HUES64 (cell line): ENCODE data around the gene DPH7.
A peak's percentile ranks its signal among the peaks of the same experiment; 100 is the strongest.
"Not testable (repeated sequence)": the region's sequence is repeated elsewhere in the genome, so short reads cannot be mapped to it uniquely, and the experiment has no call there.

Source experiments
- H3K27ac ChIP-seq: 2 replicates; pipeline ENCODE4 v1.7.0; 2013; ENCODE audit warnings: low read depth, low read length, inconsistent platforms
- H3K27me3 ChIP-seq: 2 replicates; pipeline ENCODE4 v1.6.1; 2013; ENCODE audit warnings: mild to moderate bottlenecking, low read length; ENCODE audit not compliant: insufficient read depth
- H3K36me3 ChIP-seq: 2 replicates; pipeline ENCODE4 v1.6.1; 2013; ENCODE audit warnings: mild to moderate bottlenecking, low read length; ENCODE audit not compliant: insufficient read depth
- H3K4me1 ChIP-seq: 2 replicates; pipeline ENCODE4 v1.6.1; 2013; ENCODE audit warnings: mild to moderate bottlenecking, low read length, moderate library complexity; ENCODE audit not compliant: insufficient read depth
- H3K4me3 ChIP-seq: 2 replicates; pipeline ENCODE4 v1.5.1; 2013; ENCODE audit warnings: mild to moderate bottlenecking, low read length, moderate library complexity
- H3K9ac ChIP-seq: 2 replicates; pipeline ENCODE4 v1.6.1; 2013; ENCODE audit warnings: mild to moderate bottlenecking, low read depth, low read length
- H3K9me3 ChIP-seq: 2 replicates; pipeline ENCODE4 v1.6.1; 2013; ENCODE audit warnings: low read depth, low read length; ENCODE audit not compliant: insufficient read depth
- WGBS: fragments of 150-250, 120-280 bp; methylation state at CpG from one replicate; pipeline ENCODE4 v1.1.7; 2013; ENCODE audit warnings: missing lambda C conversion rate; 5-methylcytosine and 5-hydroxymethylcytosine counted together

DPH7 gene

DNA sequence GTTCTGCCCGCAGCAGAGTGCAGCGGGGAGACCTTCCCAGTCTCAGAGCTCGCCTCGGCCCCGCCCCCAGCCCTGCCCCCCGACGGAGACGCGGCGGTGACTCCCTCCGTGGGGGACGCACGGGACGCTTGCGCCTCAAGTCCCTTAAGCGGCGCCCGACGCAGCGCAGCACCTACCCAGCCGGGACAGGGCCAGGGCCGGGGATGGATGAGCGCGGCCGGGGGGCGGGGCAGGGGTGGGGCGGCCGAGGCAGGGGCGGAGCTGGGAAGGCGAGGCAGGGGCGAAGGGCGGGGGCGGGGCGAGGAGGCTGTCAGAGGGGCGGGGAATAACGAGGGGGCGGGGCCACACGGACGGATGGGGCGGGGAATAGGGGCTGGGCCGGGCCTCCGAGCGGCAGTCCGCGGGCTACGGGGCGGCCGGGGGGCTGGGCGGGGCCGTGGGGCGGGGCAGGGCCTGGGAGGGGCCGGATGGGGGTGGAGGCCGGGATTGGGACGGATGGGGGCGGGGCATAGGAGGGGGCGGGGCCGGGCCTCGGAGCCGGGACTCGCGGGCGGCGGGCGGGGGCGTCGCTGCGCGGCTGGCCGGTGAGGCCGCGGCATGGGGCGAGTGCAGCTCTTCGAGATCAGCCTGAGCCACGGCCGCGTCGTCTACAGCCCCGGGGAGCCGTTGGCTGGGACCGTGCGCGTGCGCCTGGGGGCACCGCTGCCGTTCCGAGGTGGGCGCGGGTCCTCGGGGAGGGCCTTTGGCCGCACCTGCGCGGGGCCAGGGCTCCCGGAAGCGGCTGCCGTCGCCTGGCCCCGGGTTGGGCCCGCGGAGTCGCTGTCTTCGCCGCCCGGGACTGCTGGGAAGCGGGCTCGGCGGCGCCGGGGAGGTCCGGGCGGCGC, 26.6 kb upstream of the DPH7 start, which contains the start of gene ARRDC1:
Gene ARRDC1 (plus strand): TSS at position 566 of the 884 bp plus-strand sequence. CDS start 32 bp downstream, at position 598.
- Histone ChIP-seq H3K27ac (peak within 1 kb of the TSS; percentile 78; the same call in 1 of the 2 replicates), H3K36me3 (no peaks in the 10 kb centered on the region), H3K9ac (peak within 1 kb of the TSS; percentile 77), H3K27me3 (peaks cover 17% of the 10 kb centered on the region), H3K4me1 (no peaks in the 10 kb centered on the region), H3K4me3 (peak within 1 kb of the TSS; percentile 82), H3K9me3 (no peaks in the 10 kb centered on the region)
- under 1% methylated on average over 100 of the region's 111 CpGs for WGBS

GRCh38 chr9:137604345-137605086, 25.8 kb upstream of the DPH7 start:
- Histone ChIP-seq H3K4me1 (no peaks in the 10 kb centered on the region), H3K36me3 (no peaks in the 10 kb centered on the region), H3K27me3 (peaks cover 17% of the 10 kb centered on the region), H3K9ac (no peak overlapping the region), H3K4me3 (peak overlapping the region; percentile 39), H3K9me3 (no peaks in the 10 kb centered on the region), H3K27ac (no peak overlapping the region)
- 30% methylated on average over 34 of the region's 49 CpGs for WGBS

DNA sequence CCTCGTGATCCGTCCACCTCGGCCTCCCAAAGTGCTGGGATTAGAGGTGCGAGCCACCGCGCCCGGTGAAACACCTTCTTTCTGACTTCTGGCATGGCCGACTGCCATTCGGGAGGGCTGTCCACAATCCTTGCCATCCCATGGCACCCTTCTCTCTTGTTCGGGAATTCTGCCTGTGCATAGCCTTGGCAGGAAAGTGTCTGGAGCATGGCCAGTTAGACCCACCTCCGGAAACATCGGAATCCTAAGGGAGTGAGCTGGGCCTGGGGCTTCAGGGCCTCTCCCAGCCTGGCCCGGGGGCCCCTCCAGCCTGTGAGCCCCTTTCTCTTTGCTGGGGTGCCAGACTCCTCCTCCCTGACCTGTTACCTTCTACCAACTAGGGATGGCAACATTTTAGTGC, 25.2 kb upstream of the DPH7 start:
- no peak overlapping the region for H3K4me3 ChIP-seq

GRCh38 chr9:137602661-137603060, 23.9 kb upstream of the DPH7 start:
- Histone ChIP-seq H3K9me3 (no peaks in the 10 kb centered on the region), H3K27me3 (peaks cover 17% of the 10 kb centered on the region), H3K36me3 (no peaks in the 10 kb centered on the region), H3K27ac (no peak overlapping the region), H3K4me1 (no peaks in the 10 kb centered on the region), H3K4me3 (no peak overlapping the region), H3K9ac (no peak overlapping the region)
- 28% methylated on average over 3 of the region's 3 CpGs for WGBS

More for the DNA sequence above, 25.2 kb upstream of the DPH7 start:
- Histone ChIP-seq H3K9ac (no peak overlapping the region), H3K27me3 (peaks cover 17% of the 10 kb centered on the region), H3K27ac (no peak overlapping the region), H3K36me3 (no peaks in the 10 kb centered on the region), H3K9me3 (no peaks in the 10 kb centered on the region), H3K4me1 (no peaks in the 10 kb centered on the region)
- 93% methylated on average over 13 of the region's 13 CpGs for WGBS

GRCh38 chr9:137598943-137599342, 20.2 kb upstream of the DPH7 start:
- Histone ChIP-seq H3K4me3 (no peak overlapping the region), H3K27ac (no peak overlapping the region), H3K9ac (no peak overlapping the region), H3K36me3 (no peaks in the 10 kb centered on the region), H3K9me3 (no peaks in the 10 kb centered on the region), H3K27me3 (peaks cover under 1% of the 10 kb centered on the region; the same call in 1 of the 2 replicates), H3K4me1 (no peaks in the 10 kb centered on the region)
- 82% methylated on average over 8 of the region's 8 CpGs for WGBS

DNA sequence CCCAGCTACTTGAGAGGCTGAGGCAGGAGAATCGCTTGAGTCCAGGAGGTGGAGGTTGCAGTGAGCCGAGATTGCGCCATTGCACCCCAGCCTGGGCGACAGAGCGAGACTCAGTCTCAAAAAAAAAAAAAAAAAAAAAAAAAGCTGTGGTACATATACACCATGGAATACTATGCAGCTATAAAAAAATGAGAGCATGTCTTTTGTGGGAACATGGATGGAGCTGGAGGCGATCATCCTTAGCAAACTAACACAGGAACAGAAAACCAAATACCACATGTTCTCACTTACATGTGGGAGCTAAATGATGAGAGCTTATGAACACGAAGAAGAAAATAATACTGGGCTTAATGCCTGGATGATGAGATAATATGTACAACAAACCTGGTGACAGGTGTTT, 17.9 kb upstream of the DPH7 start:
- H3K4me3 ChIP-seq, H3K4me1 ChIP-seq, H3K36me3 ChIP-seq, H3K27ac ChIP-seq, H3K9me3 ChIP-seq, H3K9ac ChIP-seq, H3K27me3 ChIP-seq: not testable (repeated sequence)
- 88% methylated on average over 2 of the region's 7 CpGs for WGBS

DNA sequence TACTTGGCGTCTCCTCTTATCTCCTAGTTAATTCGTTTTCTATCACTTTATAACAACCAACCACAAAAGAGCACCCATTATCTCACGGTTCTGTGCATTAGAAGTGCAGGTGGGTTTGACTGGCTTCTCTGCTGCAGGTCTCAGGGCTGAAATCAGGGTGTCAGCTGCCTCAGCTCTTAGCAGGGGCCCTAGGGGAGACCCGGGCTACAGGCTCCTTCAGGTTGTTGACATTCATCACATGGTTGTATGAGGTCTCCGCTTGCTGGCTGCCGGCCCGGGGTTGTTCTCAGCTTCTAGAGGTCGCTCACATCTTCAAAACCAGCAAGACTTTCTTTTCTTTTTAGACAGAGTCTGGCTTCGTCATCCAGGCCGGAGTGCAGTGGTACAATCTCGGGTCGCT, 14.5 kb upstream of the DPH7 start:
- no peaks in the 10 kb centered on the region; the same call in 1 of the 2 replicates for H3K27me3 ChIP-seq
- H3K36me3 ChIP-seq, result peaks cover 9% of the 10 kb centered on the region
- no peaks in the 10 kb centered on the region for H3K9me3 ChIP-seq
- no peak overlapping the region for H3K4me3 ChIP-seq
- no peak overlapping the region for H3K9ac ChIP-seq
- no peaks in the 10 kb centered on the region for H3K4me1 ChIP-seq
- 92% methylated on average over 12 of the region's 12 CpGs for WGBS
- H3K27ac ChIP-seq, result no peak overlapping the region

DNA sequence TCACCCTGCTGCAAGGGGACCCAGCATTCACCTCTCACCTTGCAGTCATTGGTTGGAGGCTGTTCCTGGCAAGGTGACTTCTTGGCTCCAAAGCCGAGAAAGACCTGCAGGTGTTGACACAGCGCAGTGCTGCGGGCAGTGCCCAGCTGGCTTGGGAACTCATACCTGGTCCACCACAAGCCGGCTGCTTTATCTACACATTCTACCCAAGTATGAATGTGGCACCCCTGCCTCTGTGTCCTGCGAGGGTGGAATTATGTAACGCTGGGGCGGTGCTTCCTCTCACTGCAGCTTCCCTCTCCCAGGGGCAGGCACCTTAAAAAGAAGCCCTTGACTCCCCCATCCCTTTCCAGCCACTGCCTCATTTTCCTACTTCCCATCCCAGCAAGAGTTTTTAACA, 14.0 kb upstream of the DPH7 start:
- Histone ChIP-seq H3K36me3 (peaks cover 13% of the 10 kb centered on the region), H3K4me1 (no peaks in the 10 kb centered on the region)

DNA sequence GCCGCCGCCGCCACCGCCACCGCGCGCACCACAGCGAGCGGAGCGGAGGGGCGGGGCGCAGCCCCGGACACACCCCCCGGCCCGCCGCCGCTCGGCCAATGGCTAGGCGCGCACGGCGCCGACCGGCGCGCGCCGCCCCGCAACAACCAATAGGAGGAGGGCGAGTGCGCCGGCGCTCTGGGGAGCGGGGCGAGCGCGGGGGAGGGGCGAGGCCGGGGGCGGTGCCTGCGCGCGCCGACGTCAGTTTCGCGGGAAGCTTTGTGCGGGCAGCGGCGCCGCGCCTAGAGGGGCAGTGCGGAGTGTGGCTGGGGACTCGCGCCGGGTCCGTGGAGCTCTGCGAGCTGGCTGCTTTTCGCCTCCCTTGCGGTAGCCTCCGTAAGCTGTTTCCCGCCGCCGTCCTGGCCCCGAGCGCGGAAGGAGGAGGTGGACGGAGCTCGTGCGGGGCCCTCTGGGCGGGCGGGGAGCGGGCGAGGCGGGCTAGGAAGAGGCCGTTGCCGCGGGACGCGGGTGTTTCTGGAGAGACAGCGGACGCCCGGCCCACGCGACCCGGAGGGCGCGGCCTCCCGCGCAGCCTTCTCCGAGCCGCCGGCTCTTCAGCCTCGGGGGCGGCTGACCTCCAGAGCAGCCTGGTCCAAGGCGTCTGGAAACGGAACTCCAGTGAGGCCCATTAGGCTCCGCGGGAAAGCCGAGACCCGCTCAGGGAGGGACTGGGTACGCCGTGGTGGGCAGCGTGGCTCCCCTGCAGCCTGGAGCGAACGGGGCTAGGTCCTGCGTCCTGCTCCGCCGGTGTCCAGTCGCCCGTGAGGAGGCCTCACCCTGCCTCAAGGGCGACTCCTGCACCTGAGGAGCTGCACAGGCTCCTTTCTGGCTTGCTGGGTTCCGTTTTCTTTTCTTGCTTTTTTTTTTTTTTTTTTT, 12.0 kb upstream of the DPH7 start, which contains the start of gene ZMYND19:
Gene ZMYND19 (minus strand): TSS at position 44 of the 915 bp plus-strand sequence. CDS start 249 bp downstream, outside the sequence.
- Histone ChIP-seq H3K36me3 (peaks cover 33% of the 10 kb centered on the region), H3K4me1 (no peaks in the 10 kb centered on the region), H3K27ac (0 out of 2 replicates have a peak within 1 kb of the TSS, but pooled peaks have one; percentile 18), H3K9me3 (no peaks in the 10 kb centered on the region), H3K27me3 (no peaks in the 10 kb centered on the region; the same call in 1 of the 2 replicates), H3K4me3 (peak within 1 kb of the TSS; percentile 93), H3K9ac (peak within 1 kb of the TSS; percentile 87)
- 1% methylated on average over 113 of the region's 113 CpGs for WGBS

More for the DNA sequence above, 14.0 kb upstream of the DPH7 start:
- Histone ChIP-seq H3K27me3 (no peaks in the 10 kb centered on the region; the same call in 1 of the 2 replicates), H3K9me3 (no peaks in the 10 kb centered on the region), H3K27ac (no peak overlapping the region), H3K4me3 (no peak overlapping the region), H3K9ac (no peak overlapping the region)
- 92% methylated on average over 7 of the region's 7 CpGs for WGBS

- Histone ChIP-seq H3K36me3 (peaks cover 37% of the 10 kb centered on the region), H3K4me3 (peak overlapping the region; percentile 79), H3K4me1 (no peaks in the 10 kb centered on the region), H3K9me3 (no peaks in the 10 kb centered on the region), H3K27ac (no peak overlapping the region), H3K9ac (peak overlapping the region; percentile 87), H3K27me3 (no peaks in the 10 kb centered on the region; the same call in 1 of the 2 replicates)
- WGBS, result under 1% methylated on average over 61 of the region's 61 CpGs
Observed at GRCh38 chr9:137590123-137590468, 11.4 kb upstream of the DPH7 start.
